Measurements from ENCODE around the gene TRIM54. TPM values are rescaled to one million over a fixed set of nuclear protein-coding genes. Genes with fewer than 3 reads are reported as not detected.

The TRIM54 gene
- total RNA-seq, 1 donor from 2014 or later, result not detected

DNA sequence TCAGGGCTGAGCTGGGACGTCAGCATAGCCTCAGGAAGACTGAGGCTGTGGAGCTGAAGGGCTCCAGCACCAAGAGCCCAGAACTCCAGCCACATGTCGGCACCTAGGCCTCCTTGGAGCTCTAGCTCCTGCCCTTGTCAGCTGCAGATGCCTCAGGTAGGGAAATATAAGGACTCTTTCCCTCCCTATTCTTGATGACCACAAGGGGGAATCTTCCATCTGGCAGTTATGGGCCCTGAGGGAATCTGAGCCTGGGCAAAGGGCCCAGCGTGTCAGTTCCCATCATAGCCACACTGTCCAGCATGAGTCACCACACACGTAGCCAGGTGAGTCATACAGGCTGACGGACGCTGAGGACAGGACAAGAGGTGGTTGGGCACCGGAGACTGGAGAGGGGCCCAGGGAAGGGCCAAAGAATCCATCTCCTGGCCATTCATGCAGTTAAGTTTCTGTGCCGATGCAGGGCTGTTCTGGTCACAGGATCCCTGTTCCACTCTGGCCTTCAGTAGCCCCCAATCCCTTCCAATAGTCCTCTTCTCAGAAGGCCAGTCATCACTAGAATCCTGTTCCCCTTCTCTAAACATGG, 38.8 kb downstream of the TRIM54 start:
- intact Hi-C loops (cut with DNase I), result no loop called here
- H3K36me3 ChIP-seq, result peaks cover 11% of the 10 kb centered on the region
- peak; percentile 61 for DNase-seq
- ATAC-seq, result peak; percentile 49 to 63
- TF ChIP-seq, protein P1, sequence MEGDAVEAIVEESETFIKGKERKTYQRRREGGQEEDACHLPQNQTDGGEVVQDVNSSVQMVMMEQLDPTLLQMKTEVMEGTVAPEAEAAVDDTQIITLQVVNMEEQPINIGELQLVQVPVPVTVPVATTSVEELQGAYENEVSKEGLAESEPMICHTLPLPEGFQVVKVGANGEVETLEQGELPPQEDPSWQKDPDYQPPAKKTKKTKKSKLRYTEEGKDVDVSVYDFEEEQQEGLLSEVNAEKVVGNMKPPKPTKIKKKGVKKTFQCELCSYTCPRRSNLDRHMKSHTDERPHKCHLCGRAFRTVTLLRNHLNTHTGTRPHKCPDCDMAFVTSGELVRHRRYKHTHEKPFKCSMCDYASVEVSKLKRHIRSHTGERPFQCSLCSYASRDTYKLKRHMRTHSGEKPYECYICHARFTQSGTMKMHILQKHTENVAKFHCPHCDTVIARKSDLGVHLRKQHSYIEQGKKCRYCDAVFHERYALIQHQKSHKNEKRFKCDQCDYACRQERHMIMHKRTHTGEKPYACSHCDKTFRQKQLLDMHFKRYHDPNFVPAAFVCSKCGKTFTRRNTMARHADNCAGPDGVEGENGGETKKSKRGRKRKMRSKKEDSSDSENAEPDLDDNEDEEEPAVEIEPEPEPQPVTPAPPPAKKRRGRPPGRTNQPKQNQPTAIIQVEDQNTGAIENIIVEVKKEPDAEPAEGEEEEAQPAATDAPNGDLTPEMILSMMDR (IDR thresholded peaks at IDR 0.05), result no peak
- peaks cover 25% of the 10 kb centered on the region for H3K4me1 ChIP-seq
- no peak overlapping the region for H3K4me3 ChIP-seq
- H3K9me3 ChIP-seq, result no peaks in the 10 kb centered on the region
- H3K27me3 ChIP-seq (ENCODE audit: low read depth), result no peaks in the 10 kb centered on the region
- peak overlapping the region; percentile 99 for H3K27ac ChIP-seq

DNA sequence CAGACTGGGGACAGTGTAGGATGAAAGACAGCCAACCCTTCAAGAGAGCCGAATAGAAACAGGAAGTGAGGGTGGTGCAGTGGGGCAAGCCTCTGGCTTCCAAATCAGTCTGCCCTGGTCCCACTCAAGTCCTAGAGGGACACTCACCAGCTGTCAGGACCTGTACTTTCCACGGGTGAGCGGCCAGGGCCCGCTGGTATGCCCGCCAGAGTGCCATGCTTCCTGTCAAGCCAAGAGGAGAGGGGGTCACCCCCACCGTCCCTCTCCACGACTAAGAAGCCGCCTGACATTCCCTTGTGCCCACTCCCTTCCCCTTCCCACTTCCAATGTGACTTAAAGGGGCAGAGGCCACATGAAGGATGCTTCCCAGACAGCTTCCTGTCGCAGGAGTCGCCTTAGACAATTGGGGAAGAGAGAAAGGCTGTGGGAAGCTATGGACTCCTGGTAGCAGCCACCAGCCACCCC, 40.1 kb downstream of the TRIM54 start:
- ATAC-seq, result peak; percentile 40 to 55
- TF ChIP-seq, protein P1 (IDR thresholded peaks at IDR 0.05), result no peak
- Histone ChIP-seq H3K27ac (peak overlapping the region; percentile 99), H3K27me3 (ENCODE audit: low read depth) (no peaks in the 10 kb centered on the region), H3K9me3 (no peaks in the 10 kb centered on the region), H3K36me3 (peaks cover 20% of the 10 kb centered on the region), H3K4me1 (peaks cover 20% of the 10 kb centered on the region), H3K4me3 (peak overlapping the region; percentile 92)
- intact Hi-C loops (cut with DNase I), result no loop called here
- peak; percentile 60 for DNase-seq

DNA sequence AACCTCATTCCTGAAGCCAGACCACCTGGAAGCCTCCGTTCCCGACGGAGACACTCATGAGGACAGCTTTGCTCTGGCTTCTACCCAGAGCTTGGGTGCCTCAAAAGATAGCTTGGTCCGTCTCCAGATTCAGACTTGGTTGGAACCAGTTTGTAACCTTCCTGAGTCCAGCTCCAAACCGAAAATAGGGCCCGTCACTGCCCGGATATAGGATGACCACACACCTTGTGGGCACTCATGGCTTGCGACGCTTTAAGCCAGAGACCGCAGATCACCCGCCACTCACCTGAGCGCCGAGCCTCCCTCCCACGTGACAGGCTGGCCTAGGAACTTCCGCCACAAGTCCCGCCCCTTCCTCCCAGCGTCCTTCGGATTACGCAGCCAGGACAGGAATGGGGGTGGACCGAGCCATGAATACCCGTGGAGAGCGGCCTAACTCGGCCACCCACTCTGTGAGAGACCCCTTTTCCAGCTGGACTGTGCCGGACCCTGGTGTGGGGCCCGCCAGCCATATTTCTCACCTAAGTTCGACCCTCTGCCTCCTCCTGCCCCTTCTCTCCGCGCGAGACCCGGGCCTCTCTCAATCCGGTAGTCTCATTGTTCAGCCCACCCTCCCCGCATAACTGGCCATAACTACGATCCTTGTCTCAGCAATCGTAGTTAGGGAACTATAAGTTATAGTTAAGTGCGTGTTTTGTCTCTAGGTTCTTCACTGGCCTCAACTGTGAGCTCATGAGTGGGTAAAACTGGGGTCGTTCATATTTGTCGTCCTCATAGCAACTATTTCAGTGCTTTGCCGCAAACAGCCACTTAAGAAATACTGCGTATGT, 40.8 kb downstream of the TRIM54 start, which contains the start of gene MPV17:
Gene MPV17, minus strand, starts transcription at position 332 of the 830 bp plus-strand sequence. CDS start 580 bp downstream, outside the sequence.
- Histone ChIP-seq H3K4me3 (peak within 1 kb of the TSS; percentile 92), H3K27me3 (ENCODE audit: low read depth) (no peaks in the 10 kb centered on the region), H3K36me3 (peaks cover 22% of the 10 kb centered on the region), H3K27ac (peak within 1 kb of the TSS; percentile 99), H3K9me3 (no peaks in the 10 kb centered on the region), H3K4me1 (peaks cover 20% of the 10 kb centered on the region)
- peak; percentile 96 to 98 for ATAC-seq
- intact Hi-C loops (cut with DNase I), result no loop called here
- TF ChIP-seq, protein P1 (IDR thresholded peaks at IDR 0.05), result no peak
- DNase-seq, result peak; percentile 95

DNA sequence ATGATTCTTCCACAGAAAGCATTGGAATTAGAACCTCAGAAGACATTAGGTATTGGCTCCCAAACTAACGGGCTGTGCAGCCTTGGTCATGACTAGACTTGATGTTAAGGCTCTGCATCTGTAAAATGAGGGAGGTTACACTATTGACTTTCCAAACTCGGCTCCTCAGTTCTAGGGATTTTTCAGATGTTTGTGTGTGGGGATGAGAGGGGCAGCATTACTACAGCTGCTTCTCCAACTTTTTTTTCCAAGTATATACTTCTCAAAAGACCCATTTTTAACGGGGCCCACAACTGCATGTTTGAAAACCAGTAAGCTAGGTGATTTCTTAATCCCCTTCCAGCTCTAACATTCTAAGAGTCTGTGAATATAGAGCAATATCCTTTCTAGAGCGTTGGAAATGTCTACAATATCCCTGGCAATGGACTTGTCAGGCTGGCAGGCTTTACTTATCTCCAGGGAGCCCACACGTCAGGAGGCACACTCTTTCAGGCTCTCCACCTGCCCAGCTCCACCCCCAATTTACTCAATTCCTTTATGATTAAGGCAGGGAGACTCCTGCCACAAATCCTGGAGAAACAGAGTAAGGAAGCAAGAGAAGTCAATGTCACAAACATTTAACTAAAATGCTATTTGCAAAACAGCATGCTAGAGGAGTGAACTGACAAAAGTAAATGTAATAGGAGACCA, 41.5 kb downstream of the TRIM54 start:
- Histone ChIP-seq H3K27ac (peak overlapping the region; percentile 99), H3K4me1 (peaks cover 20% of the 10 kb centered on the region), H3K36me3 (peaks cover 30% of the 10 kb centered on the region), H3K9me3 (no peaks in the 10 kb centered on the region), H3K27me3 (ENCODE audit: low read depth) (no peaks in the 10 kb centered on the region), H3K4me3 (peak overlapping the region; percentile 92)
- DNase-seq (peak; percentile 13), ATAC-seq (peak in 1 of 2 donors; percentile 45)
- intact Hi-C loops (cut with DNase I), result no loop called here
- TF ChIP-seq, protein P1 (IDR thresholded peaks at IDR 0.05), result no peak

DNA sequence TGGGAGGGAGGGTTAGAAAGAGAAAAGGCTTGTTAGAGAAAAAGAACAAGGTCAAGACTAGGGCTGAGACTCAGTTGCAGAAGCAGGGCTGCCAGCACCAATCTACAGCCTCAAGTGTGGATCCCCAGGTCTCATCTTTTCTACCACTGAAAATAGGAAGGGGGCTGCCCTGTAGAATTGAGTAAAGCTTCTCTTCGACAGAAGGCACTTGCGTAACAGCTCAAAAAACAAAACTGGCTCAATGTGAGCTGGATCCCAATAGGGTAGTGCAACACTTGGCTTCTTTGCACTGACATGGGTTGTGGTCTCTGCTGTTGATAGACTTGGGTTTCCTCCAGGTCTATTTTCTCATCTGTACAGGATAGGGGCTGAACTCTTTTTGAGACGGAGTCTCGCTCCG, 42.5 kb downstream of the TRIM54 start:
- intact Hi-C loops (cut with DNase I), result no loop called here
- H3K9me3 ChIP-seq, result no peaks in the 10 kb centered on the region

More for the DNA sequence above, 42.5 kb downstream of the TRIM54 start:
- TF ChIP-seq, protein P1 (IDR thresholded peaks at IDR 0.05), result no peak
- Histone ChIP-seq H3K27ac (no peak overlapping the region), H3K27me3 (ENCODE audit: low read depth) (no peaks in the 10 kb centered on the region), H3K36me3 (peaks cover 39% of the 10 kb centered on the region), H3K4me3 (no peak overlapping the region), H3K4me1 (peaks cover 20% of the 10 kb centered on the region)
- ATAC-seq, result no peak
- no peak for DNase-seq
